AG10803 (cell line): ENCODE data around the gene TPMT.

ENCODE experiments used
- DNase-seq: peaks from one replicate; pipeline ENCODE4 v3.0.0; 2010; ENCODE audit warnings: low read depth
- H3K4me3 ChIP-seq: 2 replicates; pipeline ENCODE4 v1.5.1; 2011; ENCODE audit warnings: mild to moderate bottlenecking, low read length, control low read depth
- TF ChIP-seq, protein P1 (sequence below): conservative IDR thresholded peaks from 2 replicates; pipeline ENCODE4 v1.5.1; 2011; ENCODE audit warnings: mild to moderate bottlenecking, low read length, control low read depth, inconsistent platforms

The TPMT gene

DNA sequence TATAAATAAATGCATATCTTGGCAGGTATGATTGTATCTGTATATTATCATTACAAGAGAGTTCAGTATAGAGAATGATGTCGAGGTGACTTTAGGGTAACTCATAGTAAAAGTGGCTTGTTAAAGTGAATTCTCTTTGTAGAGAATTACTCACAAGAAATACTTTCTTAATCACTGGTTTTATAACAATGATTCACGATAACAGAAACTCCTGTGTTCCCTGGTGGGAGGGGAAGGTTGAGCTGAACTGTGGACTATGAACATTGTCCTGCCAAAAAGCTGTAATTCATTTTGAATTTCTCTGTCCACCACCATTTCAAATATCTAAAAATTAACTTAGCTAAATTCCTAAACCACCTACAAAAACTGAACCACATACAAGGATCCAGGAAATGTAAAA, 7.7 kb downstream of the TPMT start:
- TF ChIP-seq, protein P1, sequence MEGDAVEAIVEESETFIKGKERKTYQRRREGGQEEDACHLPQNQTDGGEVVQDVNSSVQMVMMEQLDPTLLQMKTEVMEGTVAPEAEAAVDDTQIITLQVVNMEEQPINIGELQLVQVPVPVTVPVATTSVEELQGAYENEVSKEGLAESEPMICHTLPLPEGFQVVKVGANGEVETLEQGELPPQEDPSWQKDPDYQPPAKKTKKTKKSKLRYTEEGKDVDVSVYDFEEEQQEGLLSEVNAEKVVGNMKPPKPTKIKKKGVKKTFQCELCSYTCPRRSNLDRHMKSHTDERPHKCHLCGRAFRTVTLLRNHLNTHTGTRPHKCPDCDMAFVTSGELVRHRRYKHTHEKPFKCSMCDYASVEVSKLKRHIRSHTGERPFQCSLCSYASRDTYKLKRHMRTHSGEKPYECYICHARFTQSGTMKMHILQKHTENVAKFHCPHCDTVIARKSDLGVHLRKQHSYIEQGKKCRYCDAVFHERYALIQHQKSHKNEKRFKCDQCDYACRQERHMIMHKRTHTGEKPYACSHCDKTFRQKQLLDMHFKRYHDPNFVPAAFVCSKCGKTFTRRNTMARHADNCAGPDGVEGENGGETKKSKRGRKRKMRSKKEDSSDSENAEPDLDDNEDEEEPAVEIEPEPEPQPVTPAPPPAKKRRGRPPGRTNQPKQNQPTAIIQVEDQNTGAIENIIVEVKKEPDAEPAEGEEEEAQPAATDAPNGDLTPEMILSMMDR = no peak
- no peak overlapping the region for H3K4me3 ChIP-seq
- DNase-seq = peak; percentile 64

DNA sequence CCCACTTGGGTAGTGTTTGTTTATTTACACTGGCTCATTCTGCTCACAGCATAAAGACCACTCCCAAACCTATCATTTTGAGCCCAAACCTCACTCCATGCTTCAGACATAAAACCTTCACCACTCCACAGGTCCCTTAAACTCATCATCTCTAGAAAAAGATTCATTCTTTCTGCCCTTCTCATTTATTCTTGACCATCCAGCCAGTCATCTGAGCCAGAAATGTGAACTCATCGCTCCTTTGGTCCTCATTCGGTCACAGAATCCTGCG, 12.4 kb downstream of the TPMT start:
- no peak overlapping the region for H3K4me3 ChIP-seq
- no peak for DNase-seq
- TF ChIP-seq, protein P1 = no peak

DNA sequence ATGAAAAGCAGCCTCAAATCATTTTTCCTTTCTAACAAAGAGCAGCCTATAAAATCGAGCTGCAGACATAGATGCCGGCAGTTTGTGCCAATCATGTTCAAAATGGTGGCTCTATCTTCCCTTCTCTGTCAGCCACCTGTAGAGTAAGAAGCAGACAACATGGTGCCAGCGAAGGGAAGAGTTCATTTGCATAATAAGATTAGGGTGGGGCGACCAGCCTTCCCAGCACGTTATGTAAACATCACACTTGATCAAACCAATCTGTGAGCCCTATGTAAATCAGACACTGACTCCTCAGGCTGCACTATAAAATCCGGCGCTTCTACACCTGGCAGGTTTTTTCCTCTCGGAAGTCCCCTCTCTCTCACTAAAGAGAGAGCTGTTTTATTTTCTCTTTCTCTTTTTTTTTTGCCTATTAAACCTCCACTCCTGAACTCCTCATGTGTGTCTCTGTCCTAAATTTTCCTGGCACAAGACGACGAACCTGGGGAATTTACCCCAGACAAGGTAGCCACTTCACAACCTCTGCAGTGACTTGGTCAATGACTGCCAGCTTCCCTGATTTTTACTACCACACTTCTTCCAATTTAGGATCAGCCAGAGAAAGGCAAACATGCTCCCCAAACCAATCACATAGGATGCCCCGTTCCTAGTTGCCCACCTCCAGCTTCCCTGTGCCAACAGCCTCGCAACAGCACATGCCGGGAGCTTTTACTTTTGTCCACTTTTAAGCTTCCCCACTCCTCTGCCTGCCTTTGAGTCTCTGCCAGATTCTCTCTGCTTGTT, 12.9 kb downstream of the TPMT start:
- TF ChIP-seq, protein P1 = no peak
- no peak for DNase-seq
- H3K4me3 ChIP-seq = no peak overlapping the region

DNA sequence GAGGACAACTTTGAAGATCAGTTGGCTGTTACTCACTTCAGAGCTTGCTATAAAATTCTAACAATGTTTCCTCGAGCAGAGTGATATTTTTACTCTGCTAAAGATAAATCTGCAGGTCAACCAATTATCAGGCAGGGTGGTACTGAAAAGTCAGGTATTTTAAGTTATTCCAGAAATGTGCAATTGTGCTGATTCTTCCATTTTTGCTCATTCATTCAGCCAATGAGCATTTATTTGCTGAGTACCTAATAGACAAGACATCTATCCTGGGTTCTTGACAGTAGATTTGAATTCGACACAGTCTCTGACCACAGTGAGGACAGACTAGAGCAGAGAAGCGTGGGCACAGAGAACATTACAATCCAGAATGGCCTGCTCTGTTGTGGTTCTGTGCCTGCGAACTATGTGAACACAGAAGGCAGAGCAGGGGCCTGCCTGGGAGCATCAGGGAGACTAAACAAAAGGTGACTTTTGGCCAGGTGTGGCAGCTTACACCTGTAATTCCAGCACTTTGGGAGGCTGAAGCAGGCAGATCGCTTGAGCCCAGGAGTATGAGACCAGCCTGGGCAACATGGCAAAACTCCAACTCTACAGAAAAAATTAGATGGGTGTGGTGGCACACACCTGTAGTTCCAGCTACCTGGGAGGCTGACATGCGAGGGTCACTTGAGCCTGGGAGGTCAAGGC, 14.8 kb downstream of the TPMT start:
- DNase-seq = no peak

DNA sequence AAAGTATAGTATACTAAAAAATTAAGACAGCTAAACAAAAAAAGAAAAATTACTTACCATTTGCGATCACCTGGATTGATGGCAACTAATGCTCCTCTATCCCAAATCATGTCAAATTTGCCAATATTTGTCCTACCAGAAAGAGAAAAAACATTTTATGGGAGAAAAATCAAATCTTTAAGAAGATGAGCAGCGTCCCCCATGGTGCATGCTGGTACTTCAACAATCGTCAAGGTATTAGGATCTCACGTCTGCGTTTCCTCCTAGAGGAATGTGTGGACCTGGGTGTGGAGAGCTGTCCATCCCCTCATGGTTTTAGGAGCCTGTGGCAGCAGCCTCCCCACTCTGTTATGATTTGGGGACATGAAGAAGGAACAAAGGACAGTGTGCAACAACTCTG, 16.0 kb downstream of the TPMT start:
- TF ChIP-seq, protein P1 = no peak
- DNase-seq = no peak
- H3K4me3 ChIP-seq = no peak overlapping the region

More for the DNA sequence above, 14.8 kb downstream of the TPMT start:
- H3K4me3 ChIP-seq = no peak overlapping the region
- TF ChIP-seq, protein P1 = no peak

DNA sequence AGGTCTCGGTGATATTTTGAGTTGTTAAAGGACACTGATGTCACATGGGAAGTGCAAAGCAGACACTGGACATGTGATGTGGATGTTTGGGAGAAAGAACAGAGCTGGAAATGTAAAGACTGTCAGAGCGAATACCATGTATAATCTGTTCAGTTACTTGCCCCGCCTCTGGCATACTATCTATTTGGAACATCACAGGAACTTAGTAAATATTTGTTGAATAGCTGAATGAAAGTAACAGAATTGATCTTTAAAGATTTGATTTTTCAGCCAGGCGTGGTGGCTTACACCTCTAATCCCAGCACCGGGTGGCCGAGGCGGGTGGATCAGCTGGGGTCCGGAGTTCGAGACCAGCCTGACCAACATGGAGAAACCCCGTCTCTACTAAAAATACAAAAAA, 18.6 kb downstream of the TPMT start:
- TF ChIP-seq, protein P1 = no peak
- no peak for DNase-seq
- H3K4me3 ChIP-seq = no peak overlapping the region

DNA sequence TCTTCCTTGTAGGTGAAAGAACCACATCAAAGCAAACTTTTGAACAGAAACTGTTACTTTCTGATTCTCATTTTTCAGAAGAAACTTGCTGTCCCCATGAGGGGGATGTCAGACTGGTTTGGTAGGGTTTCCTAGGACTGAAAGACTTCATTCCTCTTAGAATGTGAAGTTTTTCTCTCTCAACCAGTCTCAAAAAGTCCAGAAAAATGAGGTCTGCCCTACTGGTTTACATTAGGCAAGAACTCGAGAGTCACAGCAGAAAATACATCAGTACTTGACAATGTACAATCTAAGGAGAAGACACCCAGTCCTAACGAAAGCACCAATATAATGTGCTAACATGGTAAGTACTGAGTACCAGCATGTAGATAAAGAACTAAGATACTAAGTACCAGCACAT, 19.7 kb downstream of the TPMT start:
- no peak for DNase-seq
- no peak overlapping the region for H3K4me3 ChIP-seq
- TF ChIP-seq, protein P1 = no peak
